ENCODE results near the gene NYNRIN.
"Not testable (repeated sequence)": the region's sequence is repeated elsewhere in the genome, so short reads cannot be mapped to it uniquely, and the experiment has no call there.

Gene NYNRIN

GRCh38 chr14:24369907-24370687 lies 28.7 kb upstream of the NYNRIN start:
- FAIRE-seq (no peak), DNase-seq (ENCODE audit: low spot score) (no peak)

- FAIRE-seq (no peak), DNase-seq (ENCODE audit: low spot score) (no peak)
Measured at GRCh38 chr14:24370748-24371147, 28.1 kb upstream of the NYNRIN start.

- not testable (repeated sequence) for DNase-seq (ENCODE audit: low spot score); FAIRE-seq
Measured at GRCh38 chr14:24371605-24372004, 27.2 kb upstream of the NYNRIN start.

- FAIRE-seq: no peak
- DNase-seq (ENCODE audit: low spot score): no peak
Measured at GRCh38 chr14:24372701-24373416, 25.9 kb upstream of the NYNRIN start.

GRCh38 chr14:24376448-24377070 lies 22.2 kb upstream of the NYNRIN start:
- no peak for DNase-seq (ENCODE audit: low spot score)
- FAIRE-seq: no peak

- FAIRE-seq (no peak), DNase-seq (ENCODE audit: low spot score) (no peak)
Measured at GRCh38 chr14:24377126-24377525, 21.7 kb upstream of the NYNRIN start.

- FAIRE-seq (no peak), DNase-seq (ENCODE audit: low spot score) (no peak)
Measured at GRCh38 chr14:24377657-24378056, 21.1 kb upstream of the NYNRIN start.

GRCh38 chr14:24378327-24378726 lies 20.5 kb upstream of the NYNRIN start:
- no peak for FAIRE-seq
- DNase-seq (ENCODE audit: low spot score): no peak

- DNase-seq (ENCODE audit: low spot score): no peak
- no peak for FAIRE-seq
Measured at GRCh38 chr14:24378981-24379906, 19.6 kb upstream of the NYNRIN start.

GRCh38 chr14:24379907-24380730 lies 18.7 kb upstream of the NYNRIN start:
- no peak for FAIRE-seq
- no peak for DNase-seq (ENCODE audit: low spot score)

- FAIRE-seq: no peak
- peak; percentile 30 for DNase-seq (ENCODE audit: low spot score)
Measured at GRCh38 chr14:24381363-24382063, 17.3 kb upstream of the NYNRIN start.

GRCh38 chr14:24382064-24382371 lies 16.8 kb upstream of the NYNRIN start:
- DNase-seq (ENCODE audit: low spot score): no peak
- FAIRE-seq: no peak

- FAIRE-seq: no peak
- DNase-seq (ENCODE audit: low spot score): no peak
Measured at GRCh38 chr14:24384169-24384568, 14.6 kb upstream of the NYNRIN start.

- no peak for DNase-seq (ENCODE audit: low spot score)
- FAIRE-seq: no peak
Measured at GRCh38 chr14:24385524-24385923, 13.3 kb upstream of the NYNRIN start.

- FAIRE-seq (no peak), DNase-seq (ENCODE audit: low spot score) (no peak)
Measured at GRCh38 chr14:24387009-24387345, 11.8 kb upstream of the NYNRIN start.

- not testable (repeated sequence) for FAIRE-seq; DNase-seq (ENCODE audit: low spot score)
Measured at GRCh38 chr14:24387579-24387978, 11.2 kb upstream of the NYNRIN start.

- DNase-seq (ENCODE audit: low spot score): no peak
- no peak for FAIRE-seq
Measured at GRCh38 chr14:24388474-24389179, 10.2 kb upstream of the NYNRIN start.

GRCh38 chr14:24389226-24389848 lies 9.5 kb upstream of the NYNRIN start:
- FAIRE-seq (no peak), DNase-seq (ENCODE audit: low spot score) (no peak)

Measured in RCC 7860 (cell line).